DMS53 treated with DMSO at 0.1 percent for 48 hours (cell line): ENCODE data around the gene RASSF5.
A peak's percentile ranks its signal among the peaks of the same experiment; 100 is the strongest.

Experiments
- DNase-seq: peaks from one replicate; lab custom pipeline; 2025; ENCODE audit not compliant: unreplicated experiment; lab: John Stamatoyannopoulos, UW

RASSF5 gene

GRCh38 chr1:206496131-206496793 is 11.1 kb upstream of the RASSF5 start:
- no peak for DNase-seq

- no peak for DNase-seq
Measured at GRCh38 chr1:206497363-206497762, 10.0 kb upstream of the RASSF5 start.

GRCh38 chr1:206497774-206498173 is 9.6 kb upstream of the RASSF5 start:
- no peak for DNase-seq

GRCh38 chr1:206498685-206499084 is 8.6 kb upstream of the RASSF5 start:
- DNase-seq, result no peak

GRCh38 chr1:206500046-206500445 is 7.3 kb upstream of the RASSF5 start:
- DNase-seq, result no peak

- no peak for DNase-seq
Measured at GRCh38 chr1:206501881-206502280, 5.5 kb upstream of the RASSF5 start.

GRCh38 chr1:206502403-206502802 is 4.9 kb upstream of the RASSF5 start:
- no peak for DNase-seq

- DNase-seq, result no peak
Measured at GRCh38 chr1:206502812-206503211, 4.5 kb upstream of the RASSF5 start.

GRCh38 chr1:206503591-206504362 is 3.6 kb upstream of the RASSF5 start:
- DNase-seq, result no peak

GRCh38 chr1:206504363-206504713 is 3.0 kb upstream of the RASSF5 start:
- DNase-seq, result no peak

- no peak for DNase-seq
Measured at GRCh38 chr1:206505702-206506355, 1.5 kb upstream of the RASSF5 start.

GRCh38 chr1:206506405-206507283 is 687 bp upstream of the RASSF5 start:
- DNase-seq, result no peak

- DNase-seq, result no peak
Measured at GRCh38 chr1:206508130-206508889, 979 bp downstream of the RASSF5 start.

- no peak for DNase-seq
Measured at GRCh38 chr1:206508956-206509355, 1.6 kb downstream of the RASSF5 start.

- no peak for DNase-seq
Measured at GRCh38 chr1:206509612-206510257, 2.4 kb downstream of the RASSF5 start.

GRCh38 chr1:206510371-206510770 is 3.0 kb downstream of the RASSF5 start:
- DNase-seq, result no peak

GRCh38 chr1:206511362-206512057 is 4.2 kb downstream of the RASSF5 start:
- DNase-seq, result no peak

GRCh38 chr1:206512058-206512850 is 4.9 kb downstream of the RASSF5 start:
- DNase-seq, result peak; percentile 21

- DNase-seq, result no peak
Measured at GRCh38 chr1:206512851-206513180, 5.5 kb downstream of the RASSF5 start.
